HG02759 (cell line): ENCODE results near the gene ITGB1BP1.
"Not testable (repeated sequence)": the region's sequence is repeated elsewhere in the genome, so short reads cannot be mapped to it uniquely, and the experiment has no call there.

Experiments
- ATAC-seq: cut with Tn5 transposase; IDR thresholded peaks from one replicate; pipeline ENCODE4 v1.9.1; 2021; ENCODE audit warnings: mild to moderate bottlenecking, moderate library complexity; ENCODE audit not compliant: unreplicated experiment

Gene ITGB1BP1

GRCh38 chr2:9401646-9402371 lies 21.5 kb downstream of the ITGB1BP1 start:
- no peak for ATAC-seq

- no peak for ATAC-seq
Measured at GRCh38 chr2:9401059-9401547, 22.2 kb downstream of the ITGB1BP1 start.

GRCh38 chr2:9400268-9401058 lies 22.9 kb downstream of the ITGB1BP1 start:
- no peak for ATAC-seq

- no peak for ATAC-seq
Measured at GRCh38 chr2:9398881-9399780, 24.2 kb downstream of the ITGB1BP1 start.

- ATAC-seq = not testable (repeated sequence)
Measured at GRCh38 chr2:9398251-9398650, 25.1 kb downstream of the ITGB1BP1 start.

GRCh38 chr2:9397201-9397600 lies 26.1 kb downstream of the ITGB1BP1 start:
- ATAC-seq = no peak

GRCh38 chr2:9394816-9395215 lies 28.5 kb downstream of the ITGB1BP1 start:
- ATAC-seq = no peak

GRCh38 chr2:9392898-9393765 lies 30.2 kb downstream of the ITGB1BP1 start:
- ATAC-seq = no peak

GRCh38 chr2:9391961-9392720 lies 31.2 kb downstream of the ITGB1BP1 start:
- ATAC-seq = no peak

- no peak for ATAC-seq
Measured at GRCh38 chr2:9390991-9391390, 32.3 kb downstream of the ITGB1BP1 start.

GRCh38 chr2:9390151-9390850 lies 33.0 kb downstream of the ITGB1BP1 start:
- no peak for ATAC-seq

- ATAC-seq = no peak
Measured at GRCh38 chr2:9388950-9389911, 34.1 kb downstream of the ITGB1BP1 start.

- ATAC-seq = no peak
Measured at GRCh38 chr2:9388199-9388681, 35.1 kb downstream of the ITGB1BP1 start.

- ATAC-seq = no peak
Measured at GRCh38 chr2:9385841-9386240, 37.5 kb downstream of the ITGB1BP1 start.

- ATAC-seq = no peak
Measured at GRCh38 chr2:9384521-9384920, 38.8 kb downstream of the ITGB1BP1 start.

- no peak for ATAC-seq
Measured at GRCh38 chr2:9382604-9383235, 40.6 kb downstream of the ITGB1BP1 start.
